Mesothelial cell of epicardium (in vitro differentiated cells): ENCODE results near the gene GLIS2. TPM values are rescaled to one million over a fixed set of nuclear protein-coding genes. Genes with fewer than 3 reads are reported as not detected.

ENCODE experiments used
- DNase-seq, 2 experiments: peaks; one replicate each; pipeline ENCODE4 v3.0.0; 2021; ENCODE audit warnings: low spot score in 2 of 2; ENCODE audit not compliant: unreplicated experiment in 2 of 2
- H3K27ac Mint-ChIP-seq: 2 replicates; pipeline ENCODE4 v1.8.0; 2021; ENCODE audit warnings: mixed read lengths
- H3K27me3 Mint-ChIP-seq: 2 replicates; pipeline ENCODE4 v1.8.0; 2021; ENCODE audit warnings: low read depth, mixed read lengths
- H3K36me3 Mint-ChIP-seq: 2 replicates; pipeline ENCODE4 v1.8.0; 2021; ENCODE audit warnings: mixed read lengths
- H3K4me1 Mint-ChIP-seq: 2 replicates; pipeline ENCODE4 v1.8.0; 2021; ENCODE audit warnings: mixed read lengths
- H3K4me3 Mint-ChIP-seq: 2 replicates; pipeline ENCODE4 v1.8.0; 2021; ENCODE audit warnings: mild to moderate bottlenecking, moderate library complexity, mixed read lengths
- H3K9me3 Mint-ChIP-seq: 2 replicates; pipeline ENCODE4 v1.8.0; 2021; ENCODE audit warnings: mixed read lengths
- CTCF ChIP-seq: fragments of 200-600 bp; sonication (generic); IDR thresholded peaks from one replicate; pipeline ENCODE4 v1.5.0; 2021; ENCODE audit warnings: antibody characterized with exemption; ENCODE audit not compliant: unreplicated experiment
- total RNA-seq: library from RNA; stranded (reverse); gene quantifications from 3 replicates; pipeline ENCODE4 v1.2.1, GENCODE V29; 2021

Gene GLIS2
- total RNA-seq, 1 donor from 2014 or later: 79.6 TPM

GRCh38 chr16:4338712-4339299 is 22.9 kb downstream of the GLIS2 start:
- H3K9me3 Mint-ChIP-seq: no peaks in the 10 kb centered on the region
- no peak for DNase-seq
- H3K4me3 Mint-ChIP-seq: no peak overlapping the region
- peaks cover 8% of the 10 kb centered on the region for H3K36me3 Mint-ChIP-seq
- peak overlapping the region; percentile 89 for H3K27ac Mint-ChIP-seq
- H3K4me1 Mint-ChIP-seq: peaks cover 14% of the 10 kb centered on the region
- no peaks in the 10 kb centered on the region for H3K27me3 Mint-ChIP-seq
- TF ChIP-seq CTCF: no peak

- H3K9me3 Mint-ChIP-seq: no peaks in the 10 kb centered on the region
- peak overlapping the region; percentile 89 for H3K27ac Mint-ChIP-seq
- no peak for TF ChIP-seq CTCF
- no peaks in the 10 kb centered on the region for H3K27me3 Mint-ChIP-seq
- no peak for DNase-seq
- H3K4me1 Mint-ChIP-seq: peaks cover 14% of the 10 kb centered on the region
- H3K36me3 Mint-ChIP-seq: peaks cover 10% of the 10 kb centered on the region
- H3K4me3 Mint-ChIP-seq: no peak overlapping the region
Observed at GRCh38 chr16:4339455-4339854, 23.6 kb downstream of the GLIS2 start.

GRCh38 chr16:4339909-4340308 is 24.0 kb downstream of the GLIS2 start:
- peaks cover 14% of the 10 kb centered on the region for H3K4me1 Mint-ChIP-seq
- no peaks in the 10 kb centered on the region for H3K9me3 Mint-ChIP-seq
- H3K36me3 Mint-ChIP-seq: peaks cover 12% of the 10 kb centered on the region
- H3K27me3 Mint-ChIP-seq: no peaks in the 10 kb centered on the region
- no peak for TF ChIP-seq CTCF
- peak overlapping the region; percentile 89 for H3K27ac Mint-ChIP-seq
- DNase-seq: peak in 1 of 2 experiments; percentile 79
- H3K4me3 Mint-ChIP-seq: no peak overlapping the region

GRCh38 chr16:4340443-4340842 is 24.6 kb downstream of the GLIS2 start:
- H3K27me3 Mint-ChIP-seq: no peaks in the 10 kb centered on the region
- no peak overlapping the region for H3K27ac Mint-ChIP-seq
- no peaks in the 10 kb centered on the region for H3K9me3 Mint-ChIP-seq
- no peak for DNase-seq
- H3K4me3 Mint-ChIP-seq: no peak overlapping the region
- peaks cover 14% of the 10 kb centered on the region for H3K4me1 Mint-ChIP-seq
- peaks cover 16% of the 10 kb centered on the region for H3K36me3 Mint-ChIP-seq
- TF ChIP-seq CTCF: no peak

- H3K36me3 Mint-ChIP-seq: peaks cover 13% of the 10 kb centered on the region
Observed at GRCh38 chr16:4341250-4341649, 25.4 kb downstream of the GLIS2 start.

More at GRCh38 chr16:4341250-4341649, 25.4 kb downstream of the GLIS2 start:
- no peak overlapping the region for H3K4me3 Mint-ChIP-seq
- no peak overlapping the region for H3K27ac Mint-ChIP-seq
- peaks cover 14% of the 10 kb centered on the region for H3K4me1 Mint-ChIP-seq
- no peak for DNase-seq
- no peak for TF ChIP-seq CTCF
- no peaks in the 10 kb centered on the region for H3K9me3 Mint-ChIP-seq
- no peaks in the 10 kb centered on the region for H3K27me3 Mint-ChIP-seq
